Retinal pigment epithelial cell (primary cell): ENCODE results near the gene ADAM15.
A peak's percentile ranks its signal among the peaks of the same experiment; 100 is the strongest.

Source experiments
- DNase-seq: peaks from one replicate; pipeline ENCODE4 v3.0.0-alpha.2; 2010; ENCODE audit warnings: low read depth
- H3K4me3 ChIP-seq: 2 replicates; pipeline ENCODE4 v1.5.1; 2011; ENCODE audit warnings: mild to moderate bottlenecking, low read length, control low read depth, moderate library complexity
- CTCF ChIP-seq: conservative IDR thresholded peaks from 2 replicates; pipeline ENCODE4 v1.5.1; 2011; ENCODE audit warnings: low read depth, low read length, control low read depth, inconsistent platforms

ADAM15 gene

DNA sequence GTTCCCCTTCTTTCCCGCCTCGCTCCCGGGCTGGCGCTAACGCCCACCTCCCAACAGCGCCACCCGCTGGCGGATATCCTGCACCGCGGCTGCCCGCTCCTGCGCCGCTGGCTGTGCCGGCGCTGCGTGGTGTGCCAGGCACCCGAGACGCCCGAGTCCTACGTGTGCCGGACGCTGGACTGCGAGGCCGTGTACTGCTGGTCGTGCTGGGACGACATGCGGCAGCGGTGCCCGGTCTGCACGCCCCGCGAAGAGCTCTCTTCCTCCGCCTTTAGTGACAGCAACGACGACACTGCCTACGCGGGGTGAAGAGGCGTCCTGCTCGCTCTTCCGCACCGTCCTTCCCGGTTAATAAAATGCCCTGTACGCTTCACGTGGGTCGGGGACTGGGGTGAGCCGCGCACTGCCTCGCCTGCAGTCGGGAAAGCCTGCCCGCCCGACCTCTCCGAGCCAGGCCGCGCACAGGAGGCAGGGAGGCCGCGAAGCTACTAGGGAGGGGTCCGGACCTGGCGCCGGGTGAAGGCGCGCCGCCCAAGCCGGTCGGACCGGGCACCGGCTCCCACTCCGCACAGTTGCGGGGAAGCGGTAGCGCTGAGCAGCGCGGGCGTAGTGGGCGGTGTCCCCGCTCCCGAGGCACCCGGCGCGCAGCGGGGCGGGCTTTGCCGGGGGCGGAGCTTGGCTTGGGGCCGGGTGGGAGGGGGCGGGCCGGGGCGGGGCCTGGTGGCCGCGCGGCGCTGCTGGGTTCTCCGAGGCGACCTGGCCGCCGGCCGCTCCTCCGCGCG is at the start of gene ADAM15:
ADAM15 (plus strand) TSS at position 757 of the 782 bp plus-strand sequence. CDS start 71 bp downstream, outside the sequence.
- peak within 1 kb of the TSS; percentile 78 for H3K4me3 ChIP-seq
- TF ChIP-seq CTCF, result peak; percentile 83
- DNase-seq, result no peak

GRCh38 chr1:155001425-155001674 is 49.8 kb upstream of the ADAM15 start:
- peak overlapping the region; percentile 90 for H3K4me3 ChIP-seq
- TF ChIP-seq CTCF, result no peak
- no peak for DNase-seq

- peak; percentile 97 for DNase-seq
- peak overlapping the region; percentile 90 for H3K4me3 ChIP-seq
- TF ChIP-seq CTCF, result peak; percentile 62
Measured at GRCh38 chr1:155001675-155002463, 49.2 kb upstream of the ADAM15 start.

DNA sequence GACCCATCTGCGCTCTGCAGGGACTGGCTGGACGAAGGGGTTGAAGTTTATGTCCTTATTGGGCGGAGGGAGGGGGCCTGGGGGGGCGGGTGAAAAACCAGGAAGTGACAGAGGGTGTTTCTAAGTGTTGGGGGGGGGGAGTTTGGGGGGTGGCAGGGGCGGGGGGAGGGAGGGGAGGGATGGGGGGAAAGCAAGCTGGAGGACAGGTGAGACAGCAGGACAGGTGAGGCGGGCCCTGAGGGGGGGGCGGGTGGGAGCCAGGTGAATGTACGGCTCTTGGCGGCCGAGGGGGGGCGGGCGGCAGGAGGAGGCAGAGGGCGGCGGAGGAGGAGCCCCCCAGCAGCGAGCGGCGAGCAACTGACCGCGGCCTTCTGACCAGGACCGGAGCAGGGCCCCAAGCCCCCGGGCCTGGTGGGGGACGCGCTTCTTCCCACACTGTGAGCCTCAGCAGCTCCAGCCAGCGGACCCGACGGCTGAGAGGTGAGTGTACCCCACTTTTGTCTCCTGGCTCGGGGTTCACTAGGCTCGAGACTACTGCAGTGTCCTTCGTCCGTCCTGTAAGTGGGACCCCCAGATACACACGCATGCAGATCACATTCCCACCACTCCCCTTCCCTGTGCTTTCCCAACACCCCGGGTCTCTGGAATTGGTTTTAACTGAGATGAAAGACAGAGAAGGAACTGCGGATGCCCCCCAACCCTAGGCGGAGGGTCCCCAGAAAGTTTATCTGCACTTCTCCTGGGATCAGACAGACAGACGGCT is 48.5 kb upstream of the ADAM15 start, which contains the start of gene ZBTB7B:
ZBTB7B (plus strand) TSS at position 339 of the 763 bp plus-strand sequence. CDS start 11,859 bp downstream, outside the sequence.
- H3K4me3 ChIP-seq, result peak within 1 kb of the TSS; percentile 90
- no peak for TF ChIP-seq CTCF
- DNase-seq, result no peak

- TF ChIP-seq CTCF, result no peak
- DNase-seq, result no peak
- H3K4me3 ChIP-seq, result peak overlapping the region; percentile 90
Measured at GRCh38 chr1:155003227-155003765, 47.8 kb upstream of the ADAM15 start.

GRCh38 chr1:155003766-155004351 is 47.3 kb upstream of the ADAM15 start:
- peak overlapping the region; percentile 90 for H3K4me3 ChIP-seq
- TF ChIP-seq CTCF, result no peak
- DNase-seq, result no peak
